Type B pancreatic cell (in vitro differentiated cells): ENCODE results near the gene IMPACT. TPM values are rescaled to one million over a fixed set of nuclear protein-coding genes. Genes with fewer than 3 reads are reported as not detected.

Source experiments
- DNase-seq: peaks from one replicate; pipeline ENCODE4 v3.0.0; 2021; ENCODE audit warnings: mixed read lengths; ENCODE audit not compliant: unreplicated experiment; ENCODE audit errors: extremely low spot score
- H3K27ac Mint-ChIP-seq: 2 replicates; pipeline ENCODE4 v1.8.0; 2021; ENCODE audit warnings: mild to moderate bottlenecking, mixed read lengths
- H3K27me3 Mint-ChIP-seq: 2 replicates; pipeline ENCODE4 v1.8.0; 2021; ENCODE audit warnings: mixed read lengths
- H3K36me3 Mint-ChIP-seq: 2 replicates; pipeline ENCODE4 v1.8.0; 2021; ENCODE audit warnings: mixed read lengths
- H3K4me1 Mint-ChIP-seq: one replicate; pipeline ENCODE4 v1.8.0; 2021; ENCODE audit warnings: mixed read lengths; ENCODE audit not compliant: unreplicated experiment
- H3K4me3 Mint-ChIP-seq: 2 replicates; pipeline ENCODE4 v1.8.0; 2021; ENCODE audit warnings: mild to moderate bottlenecking, mixed read lengths
- H3K9me3 Mint-ChIP-seq: 2 replicates; pipeline ENCODE4 v1.8.0; 2021; ENCODE audit warnings: mixed read lengths
- total RNA-seq: library from RNA; stranded (reverse); gene quantifications from 2 replicates; pipeline ENCODE4 v1.2.1, GENCODE V29; 2021; ENCODE audit warnings: low replicate concordance
- TF ChIP-seq, protein P1 (sequence below): fragments of 200-600 bp; sonication (generic); conservative IDR thresholded peaks from 2 replicates; pipeline ENCODE4 v1.5.0; 2021; ENCODE audit warnings: antibody characterized with exemption, mild to moderate bottlenecking

Gene IMPACT
- total RNA-seq, 1 donor from 2014 or later = 34.3 TPM

- H3K4me3 Mint-ChIP-seq = no peak overlapping the region
- H3K4me1 Mint-ChIP-seq = no peaks in the 10 kb centered on the region
- H3K9me3 Mint-ChIP-seq = no peaks in the 10 kb centered on the region
- DNase-seq = no peak
- peaks cover 11% of the 10 kb centered on the region for H3K27me3 Mint-ChIP-seq
- no peaks in the 10 kb centered on the region for H3K36me3 Mint-ChIP-seq
- TF ChIP-seq, protein P1, sequence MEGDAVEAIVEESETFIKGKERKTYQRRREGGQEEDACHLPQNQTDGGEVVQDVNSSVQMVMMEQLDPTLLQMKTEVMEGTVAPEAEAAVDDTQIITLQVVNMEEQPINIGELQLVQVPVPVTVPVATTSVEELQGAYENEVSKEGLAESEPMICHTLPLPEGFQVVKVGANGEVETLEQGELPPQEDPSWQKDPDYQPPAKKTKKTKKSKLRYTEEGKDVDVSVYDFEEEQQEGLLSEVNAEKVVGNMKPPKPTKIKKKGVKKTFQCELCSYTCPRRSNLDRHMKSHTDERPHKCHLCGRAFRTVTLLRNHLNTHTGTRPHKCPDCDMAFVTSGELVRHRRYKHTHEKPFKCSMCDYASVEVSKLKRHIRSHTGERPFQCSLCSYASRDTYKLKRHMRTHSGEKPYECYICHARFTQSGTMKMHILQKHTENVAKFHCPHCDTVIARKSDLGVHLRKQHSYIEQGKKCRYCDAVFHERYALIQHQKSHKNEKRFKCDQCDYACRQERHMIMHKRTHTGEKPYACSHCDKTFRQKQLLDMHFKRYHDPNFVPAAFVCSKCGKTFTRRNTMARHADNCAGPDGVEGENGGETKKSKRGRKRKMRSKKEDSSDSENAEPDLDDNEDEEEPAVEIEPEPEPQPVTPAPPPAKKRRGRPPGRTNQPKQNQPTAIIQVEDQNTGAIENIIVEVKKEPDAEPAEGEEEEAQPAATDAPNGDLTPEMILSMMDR = no peak
- no peak overlapping the region for H3K27ac Mint-ChIP-seq
These were observed 18.0 kb upstream of the IMPACT start for GRCh38 chr18:24408496-24408895.

DNA sequence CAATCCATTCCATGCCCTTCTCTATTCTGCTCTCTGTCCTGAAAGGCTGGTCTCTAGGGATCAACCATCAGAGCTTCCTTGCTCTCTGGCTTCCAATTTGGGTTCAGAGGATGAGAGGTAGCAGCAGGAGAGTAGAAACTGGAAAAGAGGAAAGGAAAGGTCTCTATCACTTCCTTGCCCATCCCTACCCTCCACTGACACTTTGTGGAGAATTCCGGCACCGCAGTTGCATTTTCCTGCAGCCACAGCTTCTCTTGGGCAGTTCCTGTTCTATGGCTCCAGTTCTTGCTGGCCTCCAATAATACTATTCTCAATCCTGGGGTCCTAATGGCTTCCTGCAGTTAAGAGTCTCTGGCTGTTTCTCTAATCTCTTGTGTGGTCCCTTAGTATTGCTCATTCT lies 13.3 kb upstream of the IMPACT start:
- Mint-ChIP-seq H3K36me3 (no peaks in the 10 kb centered on the region), H3K27me3 (peaks cover 3% of the 10 kb centered on the region), H3K9me3 (no peaks in the 10 kb centered on the region), H3K27ac (no peak overlapping the region), H3K4me3 (no peak overlapping the region), H3K4me1 (no peaks in the 10 kb centered on the region)
- no peak for DNase-seq
- TF ChIP-seq, protein P1 = no peak

GRCh38 chr18:24414349-24415003 lies 12.0 kb upstream of the IMPACT start:
- Mint-ChIP-seq H3K4me3 (no peak overlapping the region), H3K27ac (no peak overlapping the region), H3K4me1 (no peaks in the 10 kb centered on the region), H3K36me3 (no peaks in the 10 kb centered on the region), H3K9me3 (no peaks in the 10 kb centered on the region), H3K27me3 (peaks cover 3% of the 10 kb centered on the region)
- TF ChIP-seq, protein P1 = no peak
- no peak for DNase-seq

DNA sequence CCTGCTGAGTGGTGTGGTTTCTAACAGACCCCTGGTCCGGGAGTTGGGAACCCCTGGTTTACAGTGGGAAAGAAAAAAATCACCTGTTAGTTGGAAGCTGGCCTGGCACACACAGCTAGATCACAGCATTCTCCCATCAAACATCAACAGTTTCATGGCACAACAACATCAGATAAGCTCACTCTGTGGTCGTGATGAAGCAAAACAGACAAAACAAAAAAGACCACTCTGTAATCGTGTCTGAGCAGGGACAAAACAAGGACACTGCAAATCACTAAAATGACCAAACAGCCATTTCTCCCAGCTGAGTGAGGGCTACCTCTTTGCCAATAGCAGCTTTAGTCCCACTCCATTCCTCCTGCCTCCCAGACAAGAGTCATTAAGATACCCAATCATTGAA lies 9.0 kb upstream of the IMPACT start:
- no peaks in the 10 kb centered on the region for H3K36me3 Mint-ChIP-seq
- H3K27me3 Mint-ChIP-seq = peaks cover 13% of the 10 kb centered on the region
- DNase-seq = no peak
- no peaks in the 10 kb centered on the region for H3K4me1 Mint-ChIP-seq
- H3K9me3 Mint-ChIP-seq = no peaks in the 10 kb centered on the region
- no peak overlapping the region for H3K27ac Mint-ChIP-seq
- H3K4me3 Mint-ChIP-seq = no peak overlapping the region
- TF ChIP-seq, protein P1 = no peak

DNA sequence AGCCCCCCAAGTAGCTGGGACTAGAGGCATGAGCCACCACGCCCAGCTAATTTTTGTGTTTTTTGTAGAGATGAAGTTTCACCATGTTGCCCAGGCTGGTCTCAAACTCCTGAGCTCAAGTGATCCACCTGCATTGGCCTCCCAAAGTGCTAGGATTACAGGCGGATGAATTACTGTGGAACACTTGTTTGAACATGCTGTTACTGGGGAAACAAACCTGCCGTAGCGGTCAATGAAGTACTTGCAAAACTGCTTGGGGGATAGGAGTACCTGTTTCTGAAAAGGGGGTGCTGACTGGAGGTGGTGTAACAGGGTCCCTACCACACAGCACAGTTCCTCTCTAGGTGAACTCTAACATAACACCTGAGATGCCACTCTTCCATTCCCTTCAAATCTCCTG lies 5.9 kb upstream of the IMPACT start:
- no peak overlapping the region for H3K27ac Mint-ChIP-seq
- H3K27me3 Mint-ChIP-seq = peaks cover 25% of the 10 kb centered on the region
- H3K4me3 Mint-ChIP-seq = no peak overlapping the region
- TF ChIP-seq, protein P1 = no peak
- no peaks in the 10 kb centered on the region for H3K36me3 Mint-ChIP-seq
- H3K4me1 Mint-ChIP-seq = no peaks in the 10 kb centered on the region
- no peaks in the 10 kb centered on the region for H3K9me3 Mint-ChIP-seq
- DNase-seq = no peak
